BLaER1 treated with 17β-estradiol and CSF1 and Interleukin-3, amounts not matched to agents 10 nM and 100 nM (cell line): ENCODE results near the gene PIGS.
"Not testable (repeated sequence)": the region's sequence is repeated elsewhere in the genome, so short reads cannot be mapped to it uniquely, and the experiment has no call there.

Experiments used
- H3K27ac ChIP-seq, 11 experiments: shearing (Covaris generic); formaldehyde crosslinking; 2 replicates each; pipeline ENCODE4 v1.8.1; 2022
- H3K27me3 ChIP-seq, 11 experiments: shearing (Covaris generic); formaldehyde crosslinking; 2 replicates each; pipeline ENCODE4 v1.8.1; 2022
- H3K36me3 ChIP-seq, 11 experiments: shearing (Covaris generic); formaldehyde crosslinking; 2 replicates each; pipeline ENCODE4 v1.8.1; 2022
- H3K4me1 ChIP-seq, 10 experiments: shearing (Covaris generic); formaldehyde crosslinking; 2 replicates each; pipeline ENCODE4 v1.8.1; 2022
- H3K4me2 ChIP-seq, 11 experiments: shearing (Covaris generic); formaldehyde crosslinking; 2 replicates each; pipeline ENCODE4 v1.8.1; 2022
- H3K4me3 ChIP-seq, 10 experiments: shearing (Covaris generic); formaldehyde crosslinking; 2 replicates each; pipeline ENCODE4 v1.8.1; 2022
- H3K9ac ChIP-seq, 11 experiments: shearing (Covaris generic); formaldehyde crosslinking; 2 replicates each; pipeline ENCODE4 v1.8.1; 2022
- H3K9me3 ChIP-seq, 11 experiments: shearing (Covaris generic); formaldehyde crosslinking; replicated peaks in 1 of 11; 2 replicates each; pipeline ENCODE4 v1.8.1; 2022
- H4K20me1 ChIP-seq, 11 experiments: shearing (Covaris generic); formaldehyde crosslinking; 2 replicates each; pipeline ENCODE4 v1.8.1; 2022
- Cebpa-rat ChIP-seq, 11 experiments: shearing (Covaris generic); IDR thresholded peaks; 2 replicates each; pipeline ENCODE4 v1.8.1; 2022

The PIGS gene

GRCh38 chr17:28523186-28523585 is 48.1 kb downstream of the PIGS start:
- Histone ChIP-seq H3K4me2 (no peak overlapping the region), H3K9ac (no peak overlapping the region), H3K4me1 (peaks cover 21 to 56% (median 51%) of the 10 kb centered on the region in 10 experiments), H3K9me3 (no peaks in the 10 kb centered on the region), H3K27ac (no peak overlapping the region), H3K27me3 (no peaks in the 10 kb centered on the region), H3K4me3 (no peak overlapping the region), H4K20me1 (no peaks in the 10 kb centered on the region), H3K36me3 (no peaks in the 10 kb centered on the region)
- TF ChIP-seq Cebpa-rat (IDR thresholded peaks at IDR 0.05), result no peak

GRCh38 chr17:28522281-28522680 is 49.0 kb downstream of the PIGS start:
- Histone ChIP-seq H3K4me1 (peaks cover 20 to 57% (median 53%) of the 10 kb centered on the region in 10 experiments), H3K4me2 (peak overlapping the region in 3 of 11 experiments; percentile 67 to 83 (median 74); a peak in 4 of 22 replicates)
- not testable (repeated sequence) for H3K9ac ChIP-seq, H3K27ac ChIP-seq, H3K4me3 ChIP-seq, H3K9me3 ChIP-seq, H3K36me3 ChIP-seq, H3K27me3 ChIP-seq, H4K20me1 ChIP-seq

- peak overlapping the region in 8 of 11 experiments; percentile 67 to 85 (median 77); a peak in 14 of 22 replicates for H3K4me2 ChIP-seq
- no peak for TF ChIP-seq Cebpa-rat (IDR thresholded peaks at IDR 0.05)
Observed at GRCh38 chr17:28521311-28522085, 49.8 kb downstream of the PIGS start.

GRCh38 chr17:28520687-28521086 is 50.6 kb downstream of the PIGS start:
- Histone ChIP-seq H3K4me3 (no peak overlapping the region), H4K20me1 (no peaks in the 10 kb centered on the region)

More at GRCh38 chr17:28521311-28522085, 49.8 kb downstream of the PIGS start:
- Histone ChIP-seq H3K27me3 (no peaks in the 10 kb centered on the region), H3K9ac (peak overlapping the region in 2 of 11 experiments; percentile 2 to 9; a peak in 1 of 22 replicates), H3K9me3 (peaks cover 0 to 4% (median under 1%) of the 10 kb centered on the region in 11 experiments; a peak in 6 of 22 replicates), H3K36me3 (no peaks in the 10 kb centered on the region), H4K20me1 (no peaks in the 10 kb centered on the region), H3K4me3 (no peak overlapping the region), H3K27ac (no peak overlapping the region), H3K4me1 (peaks cover 15 to 49% (median 45%) of the 10 kb centered on the region in 10 experiments)

GRCh38 chr17:28519236-28519635 is 52.1 kb downstream of the PIGS start:
- H3K4me3 ChIP-seq, result no peak overlapping the region
- peak overlapping the region; percentile 55 to 85 (median 77) for H3K4me2 ChIP-seq
- H3K27me3 ChIP-seq, result no peaks in the 10 kb centered on the region

More at GRCh38 chr17:28520687-28521086, 50.6 kb downstream of the PIGS start:
- 0 out of 22 replicates have a peak overlapping the region, but pooled peaks of 2 of the 11 experiments have one; percentile 56 to 74 for H3K27ac ChIP-seq
- no peak for TF ChIP-seq Cebpa-rat (IDR thresholded peaks at IDR 0.05)
- H3K27me3 ChIP-seq, result no peaks in the 10 kb centered on the region
- H3K9ac ChIP-seq, result no peak overlapping the region
- no peaks in the 10 kb centered on the region for H3K36me3 ChIP-seq
- peaks cover 0 to 12% (median 9%) of the 10 kb centered on the region in 11 experiments; a peak in 13 of 22 replicates for H3K9me3 ChIP-seq
- peak overlapping the region in 9 of 11 experiments; percentile 67 to 85 (median 77); a peak in 16 of 22 replicates for H3K4me2 ChIP-seq
- peaks cover 15 to 45% (median 42%) of the 10 kb centered on the region in 10 experiments for H3K4me1 ChIP-seq

GRCh38 chr17:28518578-28518977 is 52.7 kb downstream of the PIGS start:
- no peak overlapping the region for H3K9ac ChIP-seq
- no peaks in the 10 kb centered on the region for H3K36me3 ChIP-seq
- H3K4me2 ChIP-seq, result peak overlapping the region; percentile 3 to 85 (median 77); a peak in 20 of 22 replicates
- no peak overlapping the region for H3K4me3 ChIP-seq
- H3K27ac ChIP-seq, result peak overlapping the region in 4 of 11 experiments; percentile 12 to 43 (median 20); a peak in 6 of 22 replicates
- H3K9me3 ChIP-seq, result peaks cover 0 to 18% (median 12%) of the 10 kb centered on the region in 11 experiments; a peak in 13 of 22 replicates
- no peaks in the 10 kb centered on the region for H3K27me3 ChIP-seq
- no peak for TF ChIP-seq Cebpa-rat (IDR thresholded peaks at IDR 0.05)
- H3K4me1 ChIP-seq, result peaks cover 15 to 45% (median 42%) of the 10 kb centered on the region in 10 experiments
- H4K20me1 ChIP-seq, result no peaks in the 10 kb centered on the region

More at GRCh38 chr17:28519236-28519635, 52.1 kb downstream of the PIGS start:
- H3K4me1 ChIP-seq, result peaks cover 15 to 45% (median 42%) of the 10 kb centered on the region in 10 experiments
- peak overlapping the region in 6 of 11 experiments; percentile 20 to 59 (median 32); a peak in 8 of 22 replicates for H3K9ac ChIP-seq
- H4K20me1 ChIP-seq, result no peaks in the 10 kb centered on the region
- peaks cover 0 to 18% (median 12%) of the 10 kb centered on the region in 11 experiments; a peak in 13 of 22 replicates for H3K9me3 ChIP-seq
- peak overlapping the region in 10 of 11 experiments; percentile 5 to 74 (median 58); a peak in 16 of 22 replicates for H3K27ac ChIP-seq
- no peak for TF ChIP-seq Cebpa-rat (IDR thresholded peaks at IDR 0.05)
- no peaks in the 10 kb centered on the region for H3K36me3 ChIP-seq

- Histone ChIP-seq H4K20me1 (no peaks in the 10 kb centered on the region), H3K4me3 (no peak overlapping the region), H3K4me1 (peaks cover 15 to 45% (median 42%) of the 10 kb centered on the region in 10 experiments), H3K4me2 (peak overlapping the region; percentile 3 to 85 (median 77); a peak in 19 of 22 replicates), H3K36me3 (no peaks in the 10 kb centered on the region), H3K27me3 (no peaks in the 10 kb centered on the region), H3K9ac (no peak overlapping the region), H3K9me3 (peaks cover 0 to 18% (median 12%) of the 10 kb centered on the region in 11 experiments; a peak in 13 of 22 replicates), H3K27ac (peak overlapping the region in 4 of 11 experiments; percentile 12 to 43 (median 20); a peak in 4 of 22 replicates)
- no peak for TF ChIP-seq Cebpa-rat (IDR thresholded peaks at IDR 0.05)
Observed at GRCh38 chr17:28518132-28518531, 53.2 kb downstream of the PIGS start.

GRCh38 chr17:28515518-28515917 is 55.8 kb downstream of the PIGS start:
- peaks cover 0 to 18% (median 12%) of the 10 kb centered on the region in 11 experiments; a peak in 13 of 22 replicates for H3K9me3 ChIP-seq
- H3K9ac ChIP-seq, result no peak overlapping the region
- H3K4me3 ChIP-seq, result no peak overlapping the region
- no peak overlapping the region for H3K27ac ChIP-seq
- H3K4me2 ChIP-seq, result no peak overlapping the region
- TF ChIP-seq Cebpa-rat (IDR thresholded peaks at IDR 0.05), result no peak
- no peaks in the 10 kb centered on the region for H3K36me3 ChIP-seq
- H3K27me3 ChIP-seq, result no peaks in the 10 kb centered on the region
- H3K4me1 ChIP-seq, result peaks cover 19 to 31% (median 27%) of the 10 kb centered on the region in 10 experiments
- no peaks in the 10 kb centered on the region for H4K20me1 ChIP-seq

- Histone ChIP-seq H3K27me3 (no peaks in the 10 kb centered on the region), H3K4me1 (peaks cover 17 to 34% (median 24%) of the 10 kb centered on the region in 10 experiments), H3K9me3 (peaks cover 0 to 18% (median 12%) of the 10 kb centered on the region in 11 experiments; a peak in 13 of 22 replicates), H3K27ac (no peak overlapping the region), H3K36me3 (no peaks in the 10 kb centered on the region), H3K4me3 (no peak overlapping the region), H4K20me1 (no peaks in the 10 kb centered on the region), H3K4me2 (no peak overlapping the region), H3K9ac (no peak overlapping the region)
- TF ChIP-seq Cebpa-rat (IDR thresholded peaks at IDR 0.05), result no peak
Observed at GRCh38 chr17:28514561-28515002, 56.7 kb downstream of the PIGS start.
